Anterior cingulate cortex (tissue), 58 donors: ENCODE measurements around the gene OR1L1.

ENCODE experiments used
- DNase-seq, 58 donors: peaks; one replicate each; lab custom pipeline; 2025; lab: John Stamatoyannopoulos, UW

Gene OR1L1

GRCh38 chr9:122661416-122661815, at the start of gene OR1L1:
OR1L1 (plus strand) TSS chr9:122661716; CDS start chr9:122661716, 0 bp downstream.
- no peak for DNase-seq

GRCh38 chr9:122614362-122614761, 47.2 kb upstream of the OR1L1 start, which contains the start of gene OR1Q1:
OR1Q1 (plus strand) TSS chr9:122614738; CDS start chr9:122614738, 0 bp downstream.
- no peak for DNase-seq

GRCh38 chr9:122619996-122620395, 41.5 kb upstream of the OR1L1 start:
- DNase-seq = no peak

- no peak for DNase-seq
Measured at GRCh38 chr9:122642226-122642625, 19.3 kb upstream of the OR1L1 start.

- no peak for DNase-seq
Measured at GRCh38 chr9:122656378-122656777, 5.1 kb upstream of the OR1L1 start.

GRCh38 chr9:122657527-122657926, 4.0 kb upstream of the OR1L1 start, which contains the start of gene OR1B1:
OR1B1 (minus strand) TSS chr9:122657627.
- DNase-seq = no peak

GRCh38 chr9:122672481-122672880, 11.0 kb downstream of the OR1L1 start:
- DNase-seq = no peak

- no peak for DNase-seq
Measured at GRCh38 chr9:122684851-122685250, 23.3 kb downstream of the OR1L1 start.

GRCh38 chr9:122695696-122696095, 34.2 kb downstream of the OR1L1 start:
- DNase-seq = no peak
